SU-DHL-6 (cell line): ENCODE data around the gene EFCAB12.

Source experiments
- CTCF ChIP-seq: fragments of 200-600 bp; sonication (generic); IDR thresholded peaks from one replicate; pipeline ENCODE4 v1.5.1; 2017; ENCODE audit warnings: antibody characterized with exemption, mild to moderate bottlenecking, low read length, moderate library complexity; ENCODE audit not compliant: insufficient read depth, poor library complexity, severe bottlenecking
- EZH2phosphoT487 ChIP-seq: fragments of 200-600 bp; sonication (generic), shearing (Covaris generic); conservative IDR thresholded peaks from 2 replicates; pipeline ENCODE4 v1.6.1; 2018; ENCODE audit warnings: mild to moderate bottlenecking, antibody characterized with exemption, low read length, moderate library complexity, mixed read lengths

- TF ChIP-seq CTCF (no peak), EZH2phosphoT487 (no peak)
These were observed 34.7 kb upstream of the EFCAB12 start for GRCh38 chr3:129463094-129463493.
